ENCODE results near the gene ARCN1.

ARCN1 gene

GRCh38 chr11:118636569-118637290 lies 64.5 kb downstream of the ARCN1 start:
- H3K9me3 ChIP-seq (ENCODE audit: control insufficient read depth, low read length): no peaks in the 10 kb centered on the region
- H3K27ac ChIP-seq (ENCODE audit: insufficient read depth, low read depth, low read length, poor library complexity, severe bottlenecking): no peak overlapping the region
- 87 to 92% methylated on average over 7 to 8 of the region's 8 CpGs for WGBS, 2 experiments
- H3K36me3 ChIP-seq (ENCODE audit: control insufficient read depth, insufficient read depth, low read length): peaks cover 32% of the 10 kb centered on the region
- peaks cover 25% of the 10 kb centered on the region for H3K4me1 ChIP-seq (ENCODE audit: control insufficient read depth, insufficient read depth, low read length)
- no peaks in the 10 kb centered on the region for H3K27me3 ChIP-seq (ENCODE audit: control insufficient read depth, insufficient read depth, low read length, poor library complexity, severe bottlenecking)
- no peak overlapping the region for H3K4me3 ChIP-seq (ENCODE audit: insufficient read depth, low read depth, low read length)

DNA sequence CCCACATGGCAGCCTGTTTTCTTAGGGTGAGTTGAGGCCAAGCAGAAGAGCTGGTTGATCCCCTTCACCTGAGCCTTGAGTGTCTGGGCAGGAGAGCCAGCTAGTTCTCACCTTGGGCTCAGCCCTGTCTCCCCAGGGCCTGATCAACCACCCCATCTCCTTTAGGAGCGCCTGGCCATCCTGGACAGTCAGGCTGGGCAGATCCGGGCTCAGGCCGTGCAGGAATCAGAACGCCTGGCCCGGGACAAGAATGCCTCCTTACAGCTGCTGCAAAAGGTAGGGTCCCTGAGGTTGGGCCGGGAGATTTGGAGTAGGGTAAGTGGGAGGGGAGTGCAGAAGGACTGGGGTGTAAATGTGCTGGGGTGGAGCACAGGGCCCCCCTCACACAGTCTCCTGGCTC lies 66.5 kb downstream of the ARCN1 start:
- H3K27me3 ChIP-seq (ENCODE audit: control insufficient read depth, insufficient read depth, low read length, poor library complexity, severe bottlenecking): no peaks in the 10 kb centered on the region

DNA sequence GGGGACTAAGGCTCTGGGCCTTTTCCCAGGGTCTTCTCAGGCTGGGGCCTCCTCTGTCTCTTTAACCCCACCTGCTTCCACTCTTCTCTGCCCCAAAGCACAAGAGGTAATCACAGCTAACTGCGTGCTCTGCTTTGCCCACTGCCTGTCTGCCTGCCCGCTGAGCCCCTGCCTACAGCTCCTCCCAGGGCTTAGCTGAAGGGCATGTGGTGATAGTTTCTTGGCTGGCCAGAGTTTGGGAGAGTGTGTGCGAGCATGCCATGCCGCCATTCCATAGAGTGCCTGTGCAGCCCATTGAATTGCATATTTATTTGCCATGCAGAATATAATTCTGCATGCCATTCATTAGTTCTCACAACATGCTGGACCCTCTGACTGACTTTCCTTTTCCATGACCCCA lies 67.7 kb downstream of the ARCN1 start:
- H3K4me1 ChIP-seq (ENCODE audit: control insufficient read depth, insufficient read depth, low read length): peaks cover 10% of the 10 kb centered on the region
- H3K27ac ChIP-seq (ENCODE audit: insufficient read depth, low read depth, low read length, poor library complexity, severe bottlenecking): no peak overlapping the region
- peaks cover 39% of the 10 kb centered on the region for H3K36me3 ChIP-seq (ENCODE audit: control insufficient read depth, insufficient read depth, low read length)
- H3K27me3 ChIP-seq (ENCODE audit: control insufficient read depth, insufficient read depth, low read length, poor library complexity, severe bottlenecking): no peaks in the 10 kb centered on the region
- no peak overlapping the region for H3K4me3 ChIP-seq (ENCODE audit: insufficient read depth, low read depth, low read length)
- WGBS, 2 experiments: 86 to 96% methylated on average over 4 of the region's 4 CpGs
- H3K9me3 ChIP-seq (ENCODE audit: control insufficient read depth, low read length): no peaks in the 10 kb centered on the region

More for the DNA sequence above, 66.5 kb downstream of the ARCN1 start:
- no peak overlapping the region for H3K27ac ChIP-seq (ENCODE audit: insufficient read depth, low read depth, low read length, poor library complexity, severe bottlenecking)
- no peaks in the 10 kb centered on the region for H3K9me3 ChIP-seq (ENCODE audit: control insufficient read depth, low read length)
- no peak overlapping the region for H3K4me3 ChIP-seq (ENCODE audit: insufficient read depth, low read depth, low read length)
- peaks cover 29% of the 10 kb centered on the region for H3K36me3 ChIP-seq (ENCODE audit: control insufficient read depth, insufficient read depth, low read length)
- 96 to 97% methylated on average over 6 of the region's 6 CpGs for WGBS, 2 experiments
- H3K4me1 ChIP-seq (ENCODE audit: control insufficient read depth, insufficient read depth, low read length): peaks cover 20% of the 10 kb centered on the region

DNA sequence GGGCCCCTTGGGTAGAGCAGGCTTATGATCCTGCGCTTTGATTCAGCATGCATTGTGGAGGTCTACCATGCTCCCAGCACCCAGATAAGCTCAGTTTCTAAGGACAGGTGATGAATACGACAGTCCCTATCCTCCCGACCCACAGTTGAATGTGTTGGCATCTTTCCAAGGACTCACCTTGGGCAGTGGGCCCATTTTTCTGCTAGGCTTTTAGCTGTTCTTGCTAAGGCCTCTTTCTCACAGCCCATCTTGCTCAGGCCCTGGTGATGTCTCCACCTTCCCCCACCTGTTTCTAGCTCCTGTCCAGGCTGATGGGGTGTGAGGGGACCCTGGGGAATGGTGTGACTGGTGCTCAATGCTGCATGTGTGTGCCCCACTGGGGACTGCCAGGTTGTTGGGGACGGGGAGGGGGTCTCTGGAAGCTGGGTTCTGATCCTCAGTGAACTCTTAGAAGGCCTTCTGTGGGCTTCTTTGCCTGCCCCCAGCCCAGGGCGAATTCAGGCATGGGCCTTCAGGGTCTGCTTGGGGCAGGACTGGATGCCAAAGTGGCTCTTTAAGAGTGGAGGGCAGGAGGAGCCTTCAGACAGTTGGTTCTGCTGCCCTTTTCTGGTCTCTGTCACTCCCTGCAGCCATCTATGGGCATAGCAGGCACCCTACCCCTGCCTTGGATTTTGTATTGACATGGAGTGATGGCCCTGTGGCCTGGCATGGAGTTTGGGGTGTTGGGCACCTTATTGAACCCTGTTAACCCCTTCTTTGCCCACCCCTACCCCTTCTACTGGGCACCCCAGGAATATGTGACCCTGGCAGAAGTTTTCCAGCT lies 68.3 kb downstream of the ARCN1 start:
- Histone ChIP-seq H3K27me3 (ENCODE audit: control insufficient read depth, insufficient read depth, low read length, poor library complexity, severe bottlenecking) (no peaks in the 10 kb centered on the region), H3K4me3 (ENCODE audit: insufficient read depth, low read depth, low read length) (no peak overlapping the region), H3K4me1 (ENCODE audit: control insufficient read depth, insufficient read depth, low read length) (peaks cover 3% of the 10 kb centered on the region), H3K27ac (ENCODE audit: insufficient read depth, low read depth, low read length, poor library complexity, severe bottlenecking) (no peak overlapping the region), H3K36me3 (ENCODE audit: control insufficient read depth, insufficient read depth, low read length) (peaks cover 45% of the 10 kb centered on the region), H3K9me3 (ENCODE audit: control insufficient read depth, low read length) (no peaks in the 10 kb centered on the region)
- 88 to 92% methylated on average over 5 of the region's 5 CpGs for WGBS, 2 experiments

DNA sequence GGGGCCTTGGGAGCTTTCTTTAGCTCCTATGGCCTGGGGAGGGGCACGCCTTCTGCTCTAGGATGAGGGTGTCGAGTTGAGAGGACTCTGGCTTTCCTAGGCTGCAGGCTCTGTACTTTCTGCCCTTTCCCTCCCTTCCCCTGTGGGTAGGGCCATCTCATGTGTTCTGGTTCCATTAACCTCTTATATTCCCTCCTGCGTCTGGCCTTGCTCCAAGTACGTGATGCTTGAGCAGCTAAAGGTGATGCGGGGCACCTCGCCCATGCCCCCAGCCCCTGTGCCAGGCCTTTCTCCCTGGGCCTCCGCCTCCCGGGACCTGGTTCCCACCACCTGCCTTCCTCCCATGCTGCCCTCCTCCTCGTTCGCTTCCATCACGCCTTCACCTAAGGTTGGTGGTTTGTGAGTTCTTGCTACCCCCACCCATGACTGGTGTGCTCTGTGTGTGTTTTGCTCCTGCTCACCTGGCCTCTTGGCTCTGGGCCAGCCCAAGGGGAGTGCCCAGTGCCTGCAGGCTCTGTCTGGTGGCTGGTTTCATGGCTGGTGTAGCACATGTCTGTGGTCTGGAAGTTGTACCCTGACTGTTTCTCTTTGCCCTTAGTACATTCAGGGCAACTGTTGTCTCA lies 69.3 kb downstream of the ARCN1 start:
- no peaks in the 10 kb centered on the region for H3K27me3 ChIP-seq (ENCODE audit: control insufficient read depth, insufficient read depth, low read length, poor library complexity, severe bottlenecking)
- WGBS, 2 experiments: 92 to 95% methylated on average over 11 of the region's 11 CpGs
- H3K4me1 ChIP-seq (ENCODE audit: control insufficient read depth, insufficient read depth, low read length): no peaks in the 10 kb centered on the region
- H3K9me3 ChIP-seq (ENCODE audit: control insufficient read depth, low read length): no peaks in the 10 kb centered on the region
- no peak overlapping the region for H3K27ac ChIP-seq (ENCODE audit: insufficient read depth, low read depth, low read length, poor library complexity, severe bottlenecking)
- peaks cover 40% of the 10 kb centered on the region for H3K36me3 ChIP-seq (ENCODE audit: control insufficient read depth, insufficient read depth, low read length)
- no peak overlapping the region for H3K4me3 ChIP-seq (ENCODE audit: insufficient read depth, low read depth, low read length)

GRCh38 chr11:118643142-118643994 lies 71.2 kb downstream of the ARCN1 start:
- H3K4me1 ChIP-seq (ENCODE audit: control insufficient read depth, insufficient read depth, low read length): no peaks in the 10 kb centered on the region
- no peak overlapping the region for H3K27ac ChIP-seq (ENCODE audit: insufficient read depth, low read depth, low read length, poor library complexity, severe bottlenecking)
- 86 to 87% methylated on average over 11 of the region's 11 CpGs for WGBS, 2 experiments

GRCh38 chr11:118643995-118644345 lies 71.8 kb downstream of the ARCN1 start:
- no peaks in the 10 kb centered on the region for H3K9me3 ChIP-seq (ENCODE audit: control insufficient read depth, low read length)
- H3K27me3 ChIP-seq (ENCODE audit: control insufficient read depth, insufficient read depth, low read length, poor library complexity, severe bottlenecking): no peaks in the 10 kb centered on the region
- H3K27ac ChIP-seq (ENCODE audit: insufficient read depth, low read depth, low read length, poor library complexity, severe bottlenecking): no peak overlapping the region
- no peaks in the 10 kb centered on the region for H3K4me1 ChIP-seq (ENCODE audit: control insufficient read depth, insufficient read depth, low read length)
- H3K4me3 ChIP-seq (ENCODE audit: insufficient read depth, low read depth, low read length): no peak overlapping the region
- peaks cover 51% of the 10 kb centered on the region for H3K36me3 ChIP-seq (ENCODE audit: control insufficient read depth, insufficient read depth, low read length)
- WGBS, 2 experiments: 95% methylated on average over 7 of the region's 7 CpGs

More at GRCh38 chr11:118643142-118643994, 71.2 kb downstream of the ARCN1 start:
- Histone ChIP-seq H3K36me3 (ENCODE audit: control insufficient read depth, insufficient read depth, low read length) (peaks cover 45% of the 10 kb centered on the region), H3K4me3 (ENCODE audit: insufficient read depth, low read depth, low read length) (no peak overlapping the region), H3K27me3 (ENCODE audit: control insufficient read depth, insufficient read depth, low read length, poor library complexity, severe bottlenecking) (no peaks in the 10 kb centered on the region), H3K9me3 (ENCODE audit: control insufficient read depth, low read length) (no peaks in the 10 kb centered on the region)

DNA sequence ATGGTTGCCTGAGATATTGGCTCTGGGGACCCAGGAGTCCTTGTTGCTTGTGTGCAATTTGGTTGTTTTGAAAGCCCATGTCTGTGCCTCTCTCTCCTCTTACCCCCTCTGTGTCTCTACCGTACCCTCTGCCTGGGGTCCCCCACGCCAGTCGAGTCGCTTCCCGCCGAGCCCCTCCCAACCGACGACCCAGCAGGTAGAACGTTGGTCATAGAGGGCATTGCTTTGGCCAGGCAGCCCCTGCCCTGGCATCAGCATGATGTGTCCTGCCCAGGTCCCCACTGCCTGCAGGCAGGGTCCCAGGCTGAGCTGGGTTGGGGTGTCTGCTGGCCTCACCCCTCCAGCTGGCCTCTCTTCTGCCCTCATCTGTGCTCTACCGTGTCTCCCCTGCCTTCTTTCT lies 72.3 kb downstream of the ARCN1 start:
- no peak overlapping the region for H3K4me3 ChIP-seq (ENCODE audit: insufficient read depth, low read depth, low read length)
- no peaks in the 10 kb centered on the region for H3K27me3 ChIP-seq (ENCODE audit: control insufficient read depth, insufficient read depth, low read length, poor library complexity, severe bottlenecking)
- H3K36me3 ChIP-seq (ENCODE audit: control insufficient read depth, insufficient read depth, low read length): peaks cover 56% of the 10 kb centered on the region
- no peaks in the 10 kb centered on the region for H3K9me3 ChIP-seq (ENCODE audit: control insufficient read depth, low read length)
- H3K27ac ChIP-seq (ENCODE audit: insufficient read depth, low read depth, low read length, poor library complexity, severe bottlenecking): no peak overlapping the region
- H3K4me1 ChIP-seq (ENCODE audit: control insufficient read depth, insufficient read depth, low read length): no peaks in the 10 kb centered on the region
- whole genome bisulfite sequencing, 2 experiments: 97 to 98% methylated on average over 10 of the region's 10 CpGs

- Histone ChIP-seq H3K27ac (ENCODE audit: insufficient read depth, low read depth, low read length, poor library complexity, severe bottlenecking) (no peak overlapping the region), H3K4me1 (ENCODE audit: control insufficient read depth, insufficient read depth, low read length) (no peaks in the 10 kb centered on the region), H3K4me3 (ENCODE audit: insufficient read depth, low read depth, low read length) (no peak overlapping the region), H3K36me3 (ENCODE audit: control insufficient read depth, insufficient read depth, low read length) (peaks cover 63% of the 10 kb centered on the region), H3K9me3 (ENCODE audit: control insufficient read depth, low read length) (no peaks in the 10 kb centered on the region), H3K27me3 (ENCODE audit: control insufficient read depth, insufficient read depth, low read length, poor library complexity, severe bottlenecking) (no peaks in the 10 kb centered on the region)
- WGBS, 2 experiments: 95% methylated on average over 24 of the region's 24 CpGs
Measured at GRCh38 chr11:118645066-118645715, 73.0 kb downstream of the ARCN1 start.

Data from ectodermal cell (in vitro differentiated cells).